ENCODE results near the gene GREB1.

The GREB1 gene

DNA sequence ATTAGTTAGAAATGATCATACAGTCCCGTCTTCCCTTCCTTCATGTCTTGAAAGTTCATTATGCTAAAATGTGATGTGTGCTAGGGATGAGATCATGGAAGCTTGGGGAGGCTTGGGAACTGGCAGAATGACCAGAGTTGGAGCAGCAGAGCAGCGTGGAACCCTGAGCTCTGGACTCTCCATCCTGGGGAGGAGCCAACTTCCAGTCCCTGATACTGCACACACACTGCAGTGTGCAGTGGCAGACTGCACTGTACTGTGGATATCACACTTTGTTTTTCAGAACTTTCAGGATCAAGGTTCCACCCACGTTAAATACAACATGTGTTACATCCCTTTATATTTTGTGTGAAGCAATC is 27.3 kb upstream of the GREB1 start:
- TF ChIP-seq FOXK2 (IDR thresholded peaks at IDR 0.05) = no peak
- TF ChIP-seq CTBP1 (IDR thresholded peaks at IDR 0.05; ENCODE audit: borderline replicate concordance) = no peak
- no peak for TF ChIP-seq HDGF (IDR thresholded peaks at IDR 0.05; ENCODE audit: borderline replicate concordance)
- no peak for TF ChIP-seq ZNF384 (IDR thresholded peaks at IDR 0.05)
- TF ChIP-seq, protein P1, sequence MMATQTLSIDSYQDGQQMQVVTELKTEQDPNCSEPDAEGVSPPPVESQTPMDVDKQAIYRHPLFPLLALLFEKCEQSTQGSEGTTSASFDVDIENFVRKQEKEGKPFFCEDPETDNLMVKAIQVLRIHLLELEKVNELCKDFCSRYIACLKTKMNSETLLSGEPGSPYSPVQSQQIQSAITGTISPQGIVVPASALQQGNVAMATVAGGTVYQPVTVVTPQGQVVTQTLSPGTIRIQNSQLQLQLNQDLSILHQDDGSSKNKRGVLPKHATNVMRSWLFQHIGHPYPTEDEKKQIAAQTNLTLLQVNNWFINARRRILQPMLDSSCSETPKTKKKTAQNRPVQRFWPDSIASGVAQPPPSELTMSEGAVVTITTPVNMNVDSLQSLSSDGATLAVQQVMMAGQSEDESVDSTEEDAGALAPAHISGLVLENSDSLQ (IDR thresholded peaks at IDR 0.05) = no peak
- TF ChIP-seq LEF1 (IDR thresholded peaks at IDR 0.05; ENCODE audit: borderline replicate concordance) = no peak
- no peak for TF ChIP-seq NFRKB (IDR thresholded peaks at IDR 0.05)
- TF ChIP-seq ELF4 (IDR thresholded peaks at IDR 0.05) = no peak
- no peak for TF ChIP-seq FOXM1 (IDR thresholded peaks at IDR 0.05; ENCODE audit: borderline replicate concordance)
- no peak for TF ChIP-seq ARNT (IDR thresholded peaks at IDR 0.05)
- no peak for TF ChIP-seq BHLHE40 (IDR thresholded peaks at IDR 0.05; ENCODE audit: borderline replicate concordance)
- TF ChIP-seq FOXA1 (IDR thresholded peaks at IDR 0.05) = no peak
- no peak for TF ChIP-seq SUZ12 (IDR thresholded peaks at IDR 0.05)
- DNase-seq (ENCODE audit: extremely low spot score) = no peak
- ChIA-PET CTCF (no interaction called here), POLR2A (no interaction called here)

DNA sequence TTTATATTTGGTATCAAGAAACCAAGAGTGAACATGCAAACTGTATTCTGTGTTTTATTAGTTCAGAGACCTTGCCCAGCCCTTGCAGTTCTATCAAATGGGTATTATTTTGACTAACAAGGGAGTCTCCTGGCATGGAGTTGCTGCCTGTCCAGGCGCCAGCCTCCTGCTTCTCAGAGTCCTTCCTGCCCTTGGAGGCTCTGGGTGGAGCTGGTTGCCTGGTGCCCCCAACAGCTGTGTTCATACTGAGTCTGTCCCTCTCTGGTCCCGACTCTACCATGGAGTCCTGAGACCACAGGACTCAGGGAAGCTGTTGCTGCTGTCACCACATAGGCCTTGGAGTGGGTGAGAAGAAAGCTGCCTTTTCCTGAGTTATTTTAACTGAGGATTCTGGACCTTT is 26.3 kb upstream of the GREB1 start:
- TF ChIP-seq LEF1 (IDR thresholded peaks at IDR 0.05; ENCODE audit: borderline replicate concordance) (no peak), HDGF (IDR thresholded peaks at IDR 0.05; ENCODE audit: borderline replicate concordance) (no peak), ELF4 (IDR thresholded peaks at IDR 0.05) (no peak), FOXA1 (IDR thresholded peaks at IDR 0.05) (no peak), L3MBTL2 (conservative IDR thresholded peaks at IDR 0.05) (no peak), BHLHE40 (IDR thresholded peaks at IDR 0.05; ENCODE audit: borderline replicate concordance) (no peak), SP1 (IDR thresholded peaks at IDR 0.05) (no peak)
- POLR2A ChIA-PET = no interaction called here
- CTCF ChIA-PET = no interaction called here
- DNase-seq (ENCODE audit: extremely low spot score) = no peak

DNA sequence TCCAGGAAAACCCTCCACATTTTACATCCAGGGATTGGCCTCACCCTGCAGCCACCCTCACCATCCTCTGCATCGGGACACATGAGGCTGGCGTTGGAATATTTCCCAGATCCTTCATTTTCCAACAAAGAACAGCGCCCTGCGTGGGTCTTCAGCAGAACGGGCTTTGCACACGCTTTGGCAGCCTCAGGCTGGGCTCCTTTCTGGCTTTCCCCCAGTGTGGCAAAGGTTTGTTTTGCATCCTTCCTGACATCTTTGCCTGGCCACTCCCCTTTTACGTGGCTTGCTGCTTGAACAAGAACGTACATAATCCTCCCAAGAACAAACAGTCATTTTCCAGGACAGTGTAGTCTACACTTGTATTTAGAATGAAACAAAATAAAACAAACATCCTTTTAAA is 25.6 kb upstream of the GREB1 start:
- ChIA-PET POLR2A (no interaction called here), CTCF (no interaction called here)
- no peak for TF ChIP-seq FOXA1 (IDR thresholded peaks at IDR 0.05)
- no peak for TF ChIP-seq HDGF (IDR thresholded peaks at IDR 0.05; ENCODE audit: borderline replicate concordance)
- no peak for TF ChIP-seq ELF4 (IDR thresholded peaks at IDR 0.05)
- TF ChIP-seq, protein P1 (IDR thresholded peaks at IDR 0.05) = no peak
- TF ChIP-seq NFRKB (IDR thresholded peaks at IDR 0.05) = no peak
- no peak for TF ChIP-seq BHLHE40 (IDR thresholded peaks at IDR 0.05; ENCODE audit: borderline replicate concordance)
- no peak for TF ChIP-seq LEF1 (IDR thresholded peaks at IDR 0.05; ENCODE audit: borderline replicate concordance)
- TF ChIP-seq L3MBTL2 (conservative IDR thresholded peaks at IDR 0.05) = no peak
- no peak for DNase-seq (ENCODE audit: extremely low spot score)

DNA sequence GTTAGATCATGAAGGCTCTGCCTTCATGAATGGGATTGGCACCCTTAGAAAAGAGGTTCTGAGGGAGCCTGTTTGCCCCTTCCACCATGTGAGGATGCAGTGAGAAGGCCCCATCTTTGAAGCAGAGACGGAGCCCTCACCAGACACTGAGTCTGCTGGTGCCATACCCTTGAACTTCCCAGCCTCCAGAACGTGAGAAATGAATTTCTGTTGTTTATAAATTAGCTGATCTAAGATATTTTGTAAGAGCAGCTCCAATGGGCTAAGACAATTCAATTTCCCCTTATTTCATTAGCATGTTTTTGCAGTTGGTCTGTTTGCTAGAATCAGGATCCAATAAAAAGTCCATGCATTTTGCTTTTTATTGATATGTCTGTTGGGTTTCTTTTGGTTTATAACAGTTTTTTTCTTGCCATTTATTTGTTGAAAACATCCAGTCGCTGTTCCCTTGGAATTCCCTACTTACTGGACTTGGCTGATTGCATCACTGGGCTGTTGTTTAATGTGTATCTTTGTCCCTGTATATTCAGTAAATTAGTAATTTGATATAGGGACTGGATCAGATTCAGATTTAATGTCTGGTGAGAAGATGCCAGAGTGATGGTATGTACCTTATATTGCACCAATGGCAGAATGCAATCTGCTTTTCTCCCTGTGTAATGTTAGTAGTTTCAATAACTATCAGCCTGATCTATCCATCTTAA is 24.0 kb upstream of the GREB1 start:
- TF ChIP-seq NFRKB (IDR thresholded peaks at IDR 0.05) (no peak), BHLHE40 (IDR thresholded peaks at IDR 0.05; ENCODE audit: borderline replicate concordance) (no peak), FOXA1 (IDR thresholded peaks at IDR 0.05) (no peak), TARDBP (IDR thresholded peaks at IDR 0.05) (no peak), ZNF384 (IDR thresholded peaks at IDR 0.05) (no peak), SP1 (IDR thresholded peaks at IDR 0.05) (no peak), FOXK2 (IDR thresholded peaks at IDR 0.05) (no peak), ELF4 (IDR thresholded peaks at IDR 0.05) (no peak), L3MBTL2 (conservative IDR thresholded peaks at IDR 0.05) (no peak), HDGF (IDR thresholded peaks at IDR 0.05; ENCODE audit: borderline replicate concordance) (no peak), CTBP1 (IDR thresholded peaks at IDR 0.05; ENCODE audit: borderline replicate concordance) (no peak)
- TF ChIP-seq, protein P1 (IDR thresholded peaks at IDR 0.05) = no peak
- POLR2A ChIA-PET = no interaction called here
- CTCF ChIA-PET = no interaction called here
- no peak for DNase-seq (ENCODE audit: extremely low spot score)

DNA sequence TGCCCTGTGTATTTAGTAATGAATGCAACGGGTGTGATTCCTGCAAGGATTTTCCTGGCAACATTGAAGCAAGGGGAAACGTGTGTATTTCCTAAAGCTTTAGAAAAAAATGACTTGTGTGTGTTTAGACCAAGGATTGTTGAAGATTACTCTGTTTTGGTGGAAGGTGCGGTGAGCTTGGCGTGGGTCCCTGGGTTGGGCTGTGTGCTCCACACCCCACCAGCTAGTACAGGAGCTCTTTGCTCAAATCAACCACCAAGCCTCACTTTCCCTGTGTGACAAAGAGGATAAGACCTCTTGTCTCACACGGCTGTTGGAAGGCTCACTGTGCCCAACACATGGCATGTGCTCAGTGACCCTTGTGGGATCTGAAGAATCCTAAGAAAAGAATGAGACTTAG is 21.4 kb upstream of the GREB1 start:
- POLR2A ChIA-PET = no interaction called here
- TF ChIP-seq FOXK2 (IDR thresholded peaks at IDR 0.05) (no peak), ELF4 (IDR thresholded peaks at IDR 0.05) (no peak), ARNT (IDR thresholded peaks at IDR 0.05) (no peak), FOXM1 (IDR thresholded peaks at IDR 0.05; ENCODE audit: borderline replicate concordance) (no peak), NFRKB (IDR thresholded peaks at IDR 0.05) (no peak), FOXA1 (IDR thresholded peaks at IDR 0.05) (no peak), LEF1 (IDR thresholded peaks at IDR 0.05; ENCODE audit: borderline replicate concordance) (no peak), CTBP1 (IDR thresholded peaks at IDR 0.05; ENCODE audit: borderline replicate concordance) (no peak), BHLHE40 (IDR thresholded peaks at IDR 0.05; ENCODE audit: borderline replicate concordance) (no peak), TARDBP (IDR thresholded peaks at IDR 0.05) (no peak), SUZ12 (IDR thresholded peaks at IDR 0.05) (no peak), SP1 (IDR thresholded peaks at IDR 0.05) (no peak), HDGF (IDR thresholded peaks at IDR 0.05; ENCODE audit: borderline replicate concordance) (no peak), ZNF384 (IDR thresholded peaks at IDR 0.05) (no peak)
- TF ChIP-seq, protein P1 (IDR thresholded peaks at IDR 0.05) = no peak
- CTCF ChIA-PET = no interaction called here
- DNase-seq (ENCODE audit: extremely low spot score) = no peak

DNA sequence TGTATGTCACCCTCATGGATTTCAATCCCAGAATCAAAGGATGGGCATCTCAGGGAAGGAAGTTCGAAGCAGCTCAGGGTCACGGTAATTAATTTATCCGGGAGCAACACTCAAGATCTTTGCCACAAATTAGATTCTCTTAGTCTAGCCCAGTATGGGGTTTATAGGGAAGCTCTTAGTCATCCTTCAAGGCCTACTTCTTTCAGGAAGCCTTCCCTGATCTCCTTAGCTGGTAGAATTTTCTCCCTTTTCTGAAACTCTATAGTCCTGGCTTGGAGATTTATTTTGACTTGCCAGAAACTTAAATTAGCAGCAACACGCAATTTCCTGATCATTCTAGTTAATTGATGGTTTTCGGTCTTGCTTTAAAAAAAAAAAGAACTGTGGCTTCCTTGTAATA is 20.5 kb upstream of the GREB1 start:
- POLR2A ChIA-PET = no interaction called here

More for the DNA sequence above, 20.5 kb upstream of the GREB1 start:
- no peak for TF ChIP-seq FOXA1 (IDR thresholded peaks at IDR 0.05)
- no peak for TF ChIP-seq NFRKB (IDR thresholded peaks at IDR 0.05)
- TF ChIP-seq SP1 (IDR thresholded peaks at IDR 0.05) = no peak
- no peak for TF ChIP-seq FOXK2 (IDR thresholded peaks at IDR 0.05)
- no peak for TF ChIP-seq CTBP1 (IDR thresholded peaks at IDR 0.05; ENCODE audit: borderline replicate concordance)
- TF ChIP-seq ARNT (IDR thresholded peaks at IDR 0.05) = no peak
- no peak for TF ChIP-seq TARDBP (IDR thresholded peaks at IDR 0.05)
- no peak for TF ChIP-seq HDGF (IDR thresholded peaks at IDR 0.05; ENCODE audit: borderline replicate concordance)
- TF ChIP-seq FOXM1 (IDR thresholded peaks at IDR 0.05; ENCODE audit: borderline replicate concordance) = no peak
- TF ChIP-seq ELF4 (IDR thresholded peaks at IDR 0.05) = no peak
- TF ChIP-seq SUZ12 (IDR thresholded peaks at IDR 0.05) = no peak
- CTCF ChIA-PET = no interaction called here
- no peak for DNase-seq (ENCODE audit: extremely low spot score)

All from HEK293T (cell line).